HG03432 (cell line): Measurements from ENCODE around the gene GPR15.

Experiments used
- ATAC-seq: cut with Tn5 transposase; IDR thresholded peaks from one replicate; pipeline ENCODE4 v1.9.1; 2021; ENCODE audit warnings: mild to moderate bottlenecking, moderate library complexity; ENCODE audit not compliant: unreplicated experiment

The GPR15 gene

DNA sequence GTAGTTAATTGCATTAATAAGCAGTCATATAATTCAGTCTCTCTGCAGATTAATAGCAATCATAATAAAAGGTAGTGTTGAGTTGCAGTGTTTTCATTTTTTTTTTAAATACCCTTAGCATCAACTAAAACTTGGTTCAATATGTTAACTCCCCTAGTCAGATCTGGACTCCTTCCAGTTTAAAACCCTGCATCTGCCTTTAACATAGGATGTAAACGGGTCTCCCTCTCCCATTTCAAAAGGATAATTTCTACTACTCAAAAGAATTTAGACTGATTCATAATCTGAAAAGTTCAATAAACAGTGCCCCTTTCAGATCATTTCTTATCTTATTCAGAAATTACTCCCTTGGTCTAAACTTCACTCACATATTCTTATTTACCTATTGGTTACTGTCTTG, 50.3 kb downstream of the GPR15 start:
- no peak for ATAC-seq

DNA sequence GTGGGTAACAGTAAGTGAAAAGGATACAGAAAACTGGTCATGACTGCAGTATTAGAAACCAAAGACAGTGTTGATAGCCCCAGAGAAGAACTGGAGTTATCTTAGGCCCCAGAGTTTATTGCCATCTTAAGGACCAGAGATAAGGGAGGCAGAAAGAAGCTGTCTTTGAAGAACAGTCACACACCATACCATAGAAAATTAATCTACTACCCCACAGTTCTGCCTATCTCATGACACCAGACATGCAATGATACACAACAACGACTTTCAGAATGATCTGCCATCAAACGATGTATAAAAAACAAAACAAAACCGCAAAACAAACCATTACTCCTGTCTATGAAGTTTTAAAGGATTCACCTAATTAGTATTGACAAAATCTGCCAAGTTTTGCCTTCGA, 52.0 kb downstream of the GPR15 start:
- ATAC-seq, result no peak
